Panc1 (cell line): ENCODE data around the gene KRT26.

Experiments used
- CTCF ChIP-seq: fragments of 450-650 bp; IDR thresholded peaks from 2 replicates; pipeline ENCODE4 v1.5.1; 2017; ENCODE audit warnings: mild to moderate bottlenecking
- POLR2AphosphoS5 ChIP-seq: IDR thresholded peaks from 2 replicates; pipeline ENCODE4 v1.6.1; 2012; ENCODE audit warnings: mild to moderate bottlenecking, low read depth, low read length, moderate library complexity
- REST ChIP-seq, 2 experiments: IDR thresholded peaks; 2 replicates each; pipeline ENCODE4 v1.6.1; 2011 to 2012; ENCODE audit warnings: low read depth in 2 of 2, control low read depth in 1 of 2, low read length in 1 of 2, mild to moderate bottlenecking in 1 of 2, moderate library complexity in 1 of 2; ENCODE audit not compliant: insufficient read depth in 1 of 2
- SIN3A ChIP-seq: IDR thresholded peaks from 2 replicates; pipeline ENCODE4 v1.6.1; 2012; ENCODE audit warnings: low read depth, mild to moderate bottlenecking, low read length, moderate library complexity, borderline replicate concordance; ENCODE audit not compliant: insufficient read depth
- TCF7L2 ChIP-seq: IDR thresholded peaks from 2 replicates; pipeline ENCODE4 v1.6.1; 2011; ENCODE audit warnings: mild to moderate bottlenecking, low read depth, low read length, inconsistent platforms

- TF ChIP-seq CTCF (no peak), POLR2AphosphoS5 (no peak), TCF7L2 (no peak), REST (IDR thresholded peaks at IDR 0.05; ENCODE audit: insufficient read depth in 1 of 2, low read depth in 2 of 2, low read length in 1 of 2) (peak; percentile 71 to 78; a peak in 3 of 4 replicates), SIN3A (no peak)
Measured at GRCh38 chr17:40806131-40806530, 34.1 kb upstream of the KRT26 start.
